Hematopoietic multipotent progenitor cell treated with erythropoietin and hydrocortisone succinate and interleukin-3 and kit ligand, for 4 days (in vitro differentiated cells): ENCODE measurements around the gene SMYD4.

Experiments
- DNase-seq: peaks from one replicate; pipeline ENCODE4 v3.0.0-alpha.2; 2015

Gene SMYD4

DNA sequence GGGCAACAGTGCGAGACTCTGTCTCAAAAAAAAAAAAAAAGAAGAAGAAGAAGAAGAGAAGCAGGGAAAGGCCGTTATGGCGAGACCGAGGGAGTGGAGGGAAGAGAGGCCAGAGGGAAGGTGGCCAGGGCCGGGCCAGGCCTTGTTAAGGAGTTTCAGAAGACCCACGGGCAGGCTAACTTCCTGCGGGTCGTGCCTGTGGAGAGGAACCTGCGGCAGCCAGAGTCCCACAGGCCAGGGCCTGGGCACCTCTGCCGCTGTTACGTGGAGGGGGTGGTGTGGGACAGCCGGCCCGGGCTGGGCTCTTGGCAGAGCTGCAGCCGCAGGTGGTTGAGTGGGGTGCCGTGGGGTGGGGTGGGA lies 99.8 kb downstream of the SMYD4 start:
- DNase-seq: no peak
